H1 (cell line): ENCODE results near the gene ZNF350. TPM values are rescaled to one million over a fixed set of nuclear protein-coding genes. Genes with fewer than 3 reads are reported as not detected.

ENCODE experiments used
- CTCF ChIA-PET: fragments of 300-600 bp; sonication (Branson Sonifier 250); formaldehyde crosslinking; loops from one replicate; lab custom pipeline; 2021; ENCODE audit not compliant: partially characterized antibody; lab: Charles Lee
- POLR2A ChIA-PET: fragments of 300-600 bp; sonication (Branson Sonifier 250); formaldehyde crosslinking; loops from one replicate; lab custom pipeline; 2021; ENCODE audit warnings: inconsistent platforms; ENCODE audit not compliant: partially characterized antibody; lab: Charles Lee
- DNase-seq, 2 experiments: peaks; one replicate each; pipeline versions ENCODE4 v3.0.0 to v3.0.0-alpha.2; 2010 to 2022; ENCODE audit warnings: low spot score in 2 of 2, low read depth in 1 of 2, mixed read lengths in 1 of 2
- FAIRE-seq: peaks from 2 replicates; lab custom pipeline; 2011; peaks lifted over from hg19 to GRCh38; lab: Jason Lieb, UNC
- H2AFZ ChIP-seq: 2 replicates; pipeline ENCODE4 v1.8.1; 2012; ENCODE audit warnings: low read length, inconsistent platforms
- H2AK5ac ChIP-seq: 2 replicates; pipeline ENCODE4 v1.6.1; 2013; ENCODE audit warnings: low read depth, low read length
- H2BK120ac ChIP-seq: replicated peaks from 2 replicates; pipeline ENCODE3; 2013; ENCODE audit warnings: low read depth, low read length, inconsistent platforms
- H2BK12ac ChIP-seq: 2 replicates; pipeline ENCODE4 v1.6.1; 2013; ENCODE audit warnings: low read depth, low read length
- H2BK15ac ChIP-seq: 2 replicates; pipeline ENCODE4 v1.6.1; 2013; ENCODE audit warnings: low read length
- H2BK20ac ChIP-seq: 2 replicates; pipeline ENCODE4 v1.6.1; 2013; ENCODE audit warnings: low read length
- H2BK5ac ChIP-seq: 2 replicates; pipeline ENCODE4 v1.6.1; 2013; ENCODE audit warnings: low read depth, low read length
- H3K14ac ChIP-seq: 2 replicates; pipeline ENCODE4 v1.6.1; 2013; ENCODE audit warnings: inconsistent platforms; ENCODE audit not compliant: insufficient read length
- H3K18ac ChIP-seq: 2 replicates; pipeline ENCODE4 v1.6.1; 2013; ENCODE audit warnings: low read length; ENCODE audit errors: extremely low read depth
- H3K23ac ChIP-seq: 2 replicates; pipeline ENCODE4 v1.6.1; 2013; ENCODE audit warnings: inconsistent platforms; ENCODE audit not compliant: insufficient read length
- H3K23me2 ChIP-seq: 2 replicates; pipeline ENCODE4 v1.6.1; 2013; ENCODE audit warnings: low read depth, low read length
- H3K27ac ChIP-seq: 2 replicates; pipeline ENCODE4 v1.6.1; 2011; ENCODE audit warnings: low read depth, low read length, inconsistent platforms
- H3K27me3 ChIP-seq, 4 experiments: replicated peaks in 1 of 4; 1 replicate in 1 of 4; 2 replicates in 3 of 4; pipeline versions ENCODE4 v1.6.1 to v1.8.1; 2011 to 2013; ENCODE audit warnings: low read length in 3 of 4, mild to moderate bottlenecking in 3 of 4, inconsistent platforms in 2 of 4, mixed read lengths in 2 of 4, moderate library complexity in 1 of 4; ENCODE audit not compliant: control insufficient read depth in 3 of 4, insufficient read depth in 3 of 4; ENCODE audit errors: extremely low read depth in 1 of 4
- H3K36me3 ChIP-seq, 4 experiments: 2 replicates each; pipeline versions ENCODE4 v1.6.1 to v1.8.1; 2011 to 2013; ENCODE audit warnings: mild to moderate bottlenecking in 4 of 4, low read length in 3 of 4, moderate library complexity in 2 of 4, control low read depth in 1 of 4, inconsistent platforms in 1 of 4; ENCODE audit not compliant: insufficient read depth in 4 of 4, control insufficient read depth in 2 of 4
- H3K4ac ChIP-seq: replicated peaks from 2 replicates; pipeline ENCODE3; 2013; ENCODE audit warnings: low read length, low read depth, mixed read lengths, inconsistent platforms; ENCODE audit not compliant: insufficient read length
- H3K4me1 ChIP-seq, 4 experiments: replicated peaks in 1 of 4; 1 replicate in 1 of 4; 2 replicates in 3 of 4; pipeline versions ENCODE4 v1.6.1 to v1.8.1; 2011 to 2013; ENCODE audit warnings: low read length in 3 of 4, inconsistent platforms in 2 of 4, mixed read lengths in 1 of 4; ENCODE audit not compliant: insufficient read depth in 4 of 4, control insufficient read depth in 3 of 4
- H3K4me2 ChIP-seq, 2 experiments: 2 replicates each; pipeline versions ENCODE4 v1.6.1 to v1.8.1; 2011 to 2013; ENCODE audit warnings: low read depth in 2 of 2, low read length in 2 of 2, control low read depth in 1 of 2, inconsistent platforms in 1 of 2, mild to moderate bottlenecking in 1 of 2; ENCODE audit not compliant: insufficient read depth in 1 of 2
- H3K4me3 ChIP-seq, 4 experiments: fragments of 200-600, 300-600 bp in 1 of 4; sonication (generic), shearing (Covaris generic), sonication (Bioruptor Twin) in 1 of 4; 2 replicates each; pipeline versions ENCODE4 v1.5.1 to v1.8.1; 2011 to 2016; ENCODE audit warnings: low read length in 4 of 4, low read depth in 3 of 4, control low read depth in 2 of 4, inconsistent platforms in 2 of 4, mild to moderate bottlenecking in 2 of 4, mixed read lengths in 1 of 4, moderate library complexity in 1 of 4; ENCODE audit not compliant: insufficient read depth in 2 of 4; ENCODE audit errors: extremely low read depth in 1 of 4
- H3K56ac ChIP-seq: replicated peaks from 2 replicates; pipeline ENCODE3; 2013; ENCODE audit warnings: low read depth, mild to moderate bottlenecking, mixed read lengths, low read length, inconsistent platforms; ENCODE audit not compliant: insufficient read length
- H3K79me1 ChIP-seq: 2 replicates; pipeline ENCODE4 v1.6.1; 2013; ENCODE audit warnings: low read depth, low read length, control low read depth
- H3K79me2 ChIP-seq, 2 experiments: 2 replicates each; pipeline versions ENCODE4 v1.6.1 to v1.8.1; 2012 to 2013; ENCODE audit warnings: low read length in 2 of 2, mild to moderate bottlenecking in 2 of 2, inconsistent platforms in 1 of 2; ENCODE audit not compliant: insufficient read depth in 2 of 2, control insufficient read depth in 1 of 2
- H3K9ac ChIP-seq, 4 experiments: replicated peaks in 1 of 4; 1 replicate in 1 of 4; 2 replicates in 3 of 4; pipeline versions ENCODE4 v1.6.1 to v1.8.1; 2011 to 2013; ENCODE audit warnings: low read depth in 3 of 4, low read length in 3 of 4, control low read depth in 2 of 4, mild to moderate bottlenecking in 2 of 4, moderate library complexity in 2 of 4, inconsistent platforms in 1 of 4; ENCODE audit errors: extremely low read depth in 1 of 4
- H3K9me3 ChIP-seq, 2 experiments: 2 replicates each; pipeline versions ENCODE4 v1.6.1 to v1.8.1; 2012 to 2013; ENCODE audit warnings: mild to moderate bottlenecking in 2 of 2, moderate library complexity in 2 of 2, control low read depth in 1 of 2, inconsistent platforms in 1 of 2, low read depth in 1 of 2, low read length in 1 of 2, mixed read lengths in 1 of 2; ENCODE audit not compliant: insufficient read depth in 2 of 2
- H4K20me1 ChIP-seq, 2 experiments: replicated peaks in 1 of 2; 2 replicates each; pipeline versions ENCODE3 to v1.8.1; 2011 to 2013; ENCODE audit warnings: inconsistent platforms in 2 of 2, low read length in 2 of 2, mild to moderate bottlenecking in 1 of 2; ENCODE audit not compliant: insufficient read depth in 2 of 2, control insufficient read depth in 1 of 2
- H4K5ac ChIP-seq: 2 replicates; pipeline ENCODE4 v1.6.1; 2013; ENCODE audit warnings: low read length, low read depth, mixed read lengths, inconsistent platforms; ENCODE audit not compliant: insufficient read length
- H4K8ac ChIP-seq: 2 replicates; pipeline ENCODE4 v1.8.0; 2013; ENCODE audit warnings: mild to moderate bottlenecking, moderate library complexity, low read length, inconsistent platforms; ENCODE audit not compliant: insufficient read depth; ENCODE audit errors: extremely low read depth
- H4K91ac ChIP-seq: replicated peaks from 2 replicates; pipeline ENCODE3; 2013; ENCODE audit warnings: low read length, mixed read lengths, inconsistent platforms; ENCODE audit not compliant: insufficient read length
- ASH2L ChIP-seq: fragments of 200-600, 300-600 bp; sonication (generic); IDR thresholded peaks from one replicate; pipeline ENCODE4 v1.7.1; 2017; ENCODE audit warnings: low read length
- BCL11A ChIP-seq, 2 experiments: IDR thresholded peaks; one replicate each; pipeline ENCODE4 v1.6.1; 2011; ENCODE audit warnings: low read depth in 2 of 2, low read length in 2 of 2, mild to moderate bottlenecking in 2 of 2
- CTCF ChIP-seq, 3 experiments: IDR thresholded peaks; 1 replicate in 2 of 3; 2 replicates in 1 of 3; pipeline versions ENCODE4 v1.5.1 to v1.6.1; 2011; ENCODE audit warnings: low read length in 3 of 3, mild to moderate bottlenecking in 3 of 3, inconsistent platforms in 2 of 3, low read depth in 1 of 3, moderate library complexity in 1 of 3; ENCODE audit not compliant: insufficient read depth in 1 of 3; ENCODE audit errors: control extremely low read depth in 1 of 3
- NANOG ChIP-seq: IDR thresholded peaks from 2 replicates; pipeline ENCODE4 v1.6.1; 2011; ENCODE audit warnings: low read length, low read depth, mild to moderate bottlenecking, inconsistent platforms; ENCODE audit not compliant: insufficient read depth, poor library complexity, severe bottlenecking
- POLR2A ChIP-seq, 2 experiments: IDR thresholded peaks; 1 replicate in 1 of 2; 2 replicates in 1 of 2; pipeline ENCODE4 v1.6.1; 2011; ENCODE audit warnings: low read depth in 2 of 2, low read length in 2 of 2, mild to moderate bottlenecking in 2 of 2; ENCODE audit errors: control extremely low read depth in 1 of 2
- POU5F1 ChIP-seq: IDR thresholded peaks from 2 replicates; pipeline ENCODE4 v1.6.1; 2011; ENCODE audit warnings: low read depth, mild to moderate bottlenecking, low read length, moderate library complexity
- SRF ChIP-seq: IDR thresholded peaks from 2 replicates; pipeline ENCODE4 v1.6.1; 2011; ENCODE audit warnings: mild to moderate bottlenecking, low read depth, low read length, moderate library complexity
- TAF1 ChIP-seq: IDR thresholded peaks from 2 replicates; pipeline ENCODE4 v1.6.1; 2011; ENCODE audit warnings: mild to moderate bottlenecking, low read depth, low read length
- TAF7 ChIP-seq: optimal IDR thresholded peaks from 2 replicates; pipeline ENCODE3; 2011; ENCODE audit warnings: low read depth, mild to moderate bottlenecking, inconsistent platforms, low read length, moderate library complexity, borderline replicate concordance
- WGBS, 2 experiments: shearing (Covaris generic) in 1 of 2; methylation state at CpG; one replicate each; pipeline versions ENCODE4 v1.1.6 to v1.1.7; 2013 to 2015; ENCODE audit warnings: low lambda C conversion rate in 2 of 2, mixed read lengths in 2 of 2, inconsistent platforms in 1 of 2, low coverage in 1 of 2, missing lambda C conversion rate in 1 of 2; ENCODE audit not compliant: insufficient replicate concordance in 2 of 2, insufficient coverage in 1 of 2, insufficient read length in 1 of 2; ENCODE audit errors: extremely low coverage in 1 of 2, missing lambda C conversion rate in 1 of 2; 5-methylcytosine and 5-hydroxymethylcytosine counted together
- polyA plus RNA-seq, 7 experiments: library from polyadenylated mRNA; depleted of rRNA in 3 of 7; stranded (reverse) in 5 of 7; unstranded in 2 of 7; fragments of >200 nt in 5 of 7; fragments of 200-250 nt in 2 of 7; gene quantifications; 1 replicate in 5 of 7; 2 replicates in 1 of 7; 4 replicates in 1 of 7; pipeline versions ENCODE4 v1.2.1 to v1.2.3, GENCODE V29; 2011 to 2013; ENCODE audit warnings: missing spikeins in 2 of 7, mixed read lengths in 2 of 7
- total RNA-seq: library from RNA; stranded (reverse); fragmentation: NEBNext Ultra II Directional; extraction: Animal tissue kit (Norgen Biotek cat#: 25700); gene quantifications from 2 replicates; pipeline ENCODE4 v1.2.1, GENCODE V29; 2021

ZNF350 gene
- total and polyA plus RNA-seq, 2 of the 8 experiments (the other 6 are each of a cell fraction or from before 2014, with no cell fraction given): 1.7 to 5.3 TPM

- H3K23me2 ChIP-seq: peaks cover 3% of the 10 kb centered on the region; the same call in 1 of the 2 replicates
- peaks cover 0 to 4% (median 1%) of the 10 kb centered on the region in 4 experiments; a peak in 4 of 7 replicates for H3K4me1 ChIP-seq
- H3K27ac ChIP-seq: peak within 1 kb of the TSS; percentile 94
- H2BK5ac ChIP-seq: peak within 1 kb of the TSS; percentile 95
- FAIRE-seq (no peak), DNase-seq (peak in 1 of 2 experiments; percentile 95)
- peak within 1 kb of the TSS; percentile 98 for H3K18ac ChIP-seq
- ChIA-PET CTCF (no interaction called here), POLR2A (interaction anchor here (0.6 to 2.0 kb wide), 11 partner anchors 10 to 161 kb away, joined by 3 to 9 read pairs (median 5); partner anchors contain the start of genes ZNF432, ZNF615 and ZNF616)
- H3K4ac ChIP-seq: peak within 1 kb of the TSS; percentile 63
- peak within 1 kb of the TSS; percentile 98 for H2AFZ ChIP-seq
- no peaks in the 10 kb centered on the region for H4K20me1 ChIP-seq
- peaks cover 15 to 16% of the 10 kb centered on the region in 2 experiments for H3K9me3 ChIP-seq
- no peak within 1 kb of the TSS for H2BK120ac ChIP-seq
- H3K14ac ChIP-seq: no peak within 1 kb of the TSS
- no peak within 1 kb of the TSS for H2BK15ac ChIP-seq
- 0 out of 2 replicates have a peak within 1 kb of the TSS, but pooled peaks have one; percentile 76 for H2BK20ac ChIP-seq
- H4K8ac ChIP-seq: peak within 1 kb of the TSS; percentile 99; the same call in 1 of the 2 replicates
- H3K4me3 ChIP-seq: peak within 1 kb of the TSS; percentile 88 to 100 (median 96)
- H3K56ac ChIP-seq: peak within 1 kb of the TSS; percentile 90
- H2AK5ac ChIP-seq: no peak within 1 kb of the TSS
- peak within 1 kb of the TSS; percentile 96 for H2BK12ac ChIP-seq
- peak within 1 kb of the TSS; percentile 65 for H4K5ac ChIP-seq
- H3K36me3 ChIP-seq: peaks cover 6 to 55% (median 24%) of the 10 kb centered on the region in 4 experiments; a peak in 7 of 8 replicates
- peak within 1 kb of the TSS; percentile 54 to 98 (median 93) for H3K9ac ChIP-seq
- no peak within 1 kb of the TSS for H3K23ac ChIP-seq
- WGBS, 2 experiments: 1% methylated on average over 52 of the region's 53 CpGs; no CpG with 5 or more reads in 1 of the 2 experiments
- H3K79me1 ChIP-seq: no peaks in the 10 kb centered on the region
- H3K4me2 ChIP-seq: peak within 1 kb of the TSS; percentile 47 to 79
- no peaks in the 10 kb centered on the region for H3K27me3 ChIP-seq
- H3K79me2 ChIP-seq: peaks cover 0 to 25% of the 10 kb centered on the region in 2 experiments; a peak in 3 of 4 replicates
- H4K91ac ChIP-seq: peak within 1 kb of the TSS; percentile 85
- TF ChIP-seq POU5F1 (no peak), TAF7 (peak; percentile 66), CTCF (IDR thresholded peaks at IDR 0.05; ENCODE audit: control extremely low read depth in 1 of 3, insufficient read depth in 1 of 3, low read depth in 1 of 3, low read length in 3 of 3) (no peak), SRF (peak; percentile 84), POLR2A (IDR thresholded peaks at IDR 0.05; ENCODE audit: control extremely low read depth in 1 of 2, low read depth in 2 of 2, low read length in 2 of 2) (peak in 1 of 2 experiments; percentile 96; a peak in 2 of 3 replicates), ASH2L (peak; percentile 96), NANOG (no peak), TAF1 (peak; percentile 91), BCL11A (IDR thresholded peaks at IDR 0.05; ENCODE audit: low read depth in 2 of 2, low read length in 2 of 2) (no peak)
These were observed 41.6 kb upstream of the ZNF350 start, which contains the start of gene ZNF614 for GRCh38 chr19:52028027-52028779. Gene ZNF614 (minus strand): TSS chr19:52028379. CDS start chr19:52025745, 2,634 bp downstream.
